Astrocyte (in vitro differentiated cells and primary cell): ENCODE data around the gene GREM1. TPM values are rescaled to one million over a fixed set of nuclear protein-coding genes. Genes with fewer than 3 reads are reported as not detected.

Source experiments
- DNase-seq: peaks from one replicate; pipeline ENCODE4 v3.0.0-alpha.2; 2010; ENCODE audit warnings: low read depth
- FAIRE-seq: peaks from 2 replicates; lab custom pipeline; 2011; peaks lifted over from hg19 to GRCh38; lab: Jason Lieb, UNC
- H2AFZ ChIP-seq: 2 replicates; pipeline ENCODE4 v1.6.0; 2012; ENCODE audit warnings: low read depth, low read length, inconsistent platforms
- H3K27ac ChIP-seq: 2 replicates; pipeline ENCODE4 v1.5.1; 2011; ENCODE audit warnings: low read depth, low read length, inconsistent platforms
- H3K27me3 ChIP-seq: 2 replicates; pipeline ENCODE4 v1.6.0; 2011; ENCODE audit warnings: low read length, inconsistent platforms; ENCODE audit not compliant: insufficient read depth
- H3K36me3 ChIP-seq: 2 replicates; pipeline ENCODE4 v1.5.1; 2011; ENCODE audit warnings: low read length, inconsistent platforms; ENCODE audit not compliant: insufficient read depth
- H3K4me1 ChIP-seq: 2 replicates; pipeline ENCODE4 v1.5.1; 2011; ENCODE audit warnings: low read length, inconsistent platforms; ENCODE audit not compliant: insufficient read depth
- H3K4me2 ChIP-seq: 2 replicates; pipeline ENCODE4 v1.6.0; 2012; ENCODE audit warnings: low read length, inconsistent platforms
- H3K4me3 ChIP-seq: 2 replicates; pipeline ENCODE4 v1.5.1; 2011; ENCODE audit warnings: low read depth, mild to moderate bottlenecking, low read length, inconsistent platforms; ENCODE audit not compliant: insufficient read depth
- H3K79me2 ChIP-seq: 2 replicates; pipeline ENCODE4 v1.6.0; 2012; ENCODE audit warnings: mild to moderate bottlenecking, low read length, inconsistent platforms; ENCODE audit not compliant: insufficient read depth
- H3K9ac ChIP-seq: 2 replicates; pipeline ENCODE4 v1.6.0; 2012; ENCODE audit warnings: mild to moderate bottlenecking, low read length, inconsistent platforms
- H3K9me3 ChIP-seq: 2 replicates; pipeline ENCODE4 v1.5.1; 2012; ENCODE audit warnings: low read depth, mild to moderate bottlenecking, low read length, inconsistent platforms; ENCODE audit not compliant: insufficient read depth
- H4K20me1 ChIP-seq: 2 replicates; pipeline ENCODE4 v1.6.0; 2012; ENCODE audit warnings: low read length, inconsistent platforms; ENCODE audit not compliant: insufficient read depth
- H3K27ac Mint-ChIP-seq: one replicate; pipeline ENCODE4 v1.8.0; 2021; ENCODE audit warnings: mild to moderate bottlenecking, mixed read lengths; ENCODE audit not compliant: unreplicated experiment
- H3K27me3 Mint-ChIP-seq: one replicate; pipeline ENCODE4 v1.8.0; 2021; ENCODE audit warnings: low read depth, mixed read lengths; ENCODE audit not compliant: unreplicated experiment
- H3K36me3 Mint-ChIP-seq: one replicate; pipeline ENCODE4 v1.8.0; 2021; ENCODE audit warnings: low read depth, mixed read lengths; ENCODE audit not compliant: unreplicated experiment
- H3K4me1 Mint-ChIP-seq: one replicate; pipeline ENCODE4 v1.8.0; 2021; ENCODE audit warnings: low read depth, mixed read lengths; ENCODE audit not compliant: unreplicated experiment
- H3K4me3 Mint-ChIP-seq: one replicate; pipeline ENCODE4 v1.8.0; 2021; ENCODE audit warnings: mild to moderate bottlenecking, moderate library complexity, mixed read lengths; ENCODE audit not compliant: unreplicated experiment
- H3K9me3 Mint-ChIP-seq: one replicate; pipeline ENCODE4 v1.8.0; 2021; ENCODE audit warnings: mild to moderate bottlenecking, mixed read lengths; ENCODE audit not compliant: unreplicated experiment
- EZH2 ChIP-seq: IDR thresholded peaks from 2 replicates; pipeline ENCODE4 v1.6.1; 2012; ENCODE audit warnings: mild to moderate bottlenecking, low read length, inconsistent platforms; ENCODE audit not compliant: insufficient read depth
- total RNA-seq: library from RNA; stranded (reverse); gene quantifications from 2 replicates; pipeline ENCODE4 v1.2.1, GENCODE V29; 2021
- TF ChIP-seq, protein P1 (sequence below): IDR thresholded peaks from 2 replicates; pipeline ENCODE4 v1.5.1; 2011; ENCODE audit warnings: low read depth, mild to moderate bottlenecking, inconsistent platforms, low read length, moderate library complexity; ENCODE audit not compliant: insufficient read depth

GREM1 gene
- total RNA-seq, 1 donor from 2014 or later = 112 TPM

DNA sequence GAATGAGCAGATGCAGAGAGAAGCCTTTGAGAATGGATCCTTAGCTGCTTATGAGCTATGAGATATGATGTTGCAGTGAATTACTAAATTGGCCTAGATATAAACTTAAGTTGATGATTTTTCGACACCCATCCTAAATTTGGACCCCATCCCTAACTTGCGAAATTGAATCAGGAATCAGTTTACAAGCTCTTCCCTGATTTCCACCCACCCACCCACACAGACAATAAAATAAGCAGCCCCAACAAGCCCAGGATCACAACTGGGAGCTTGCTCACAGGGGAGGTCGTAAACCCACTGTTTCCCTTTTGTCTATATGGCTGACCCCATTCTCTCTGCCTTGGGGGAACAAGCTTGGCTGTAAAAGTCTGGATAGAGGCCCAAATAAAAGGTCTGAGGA is 57.3 kb downstream of the GREM1 start:
- no peaks in the 10 kb centered on the region for H4K20me1 ChIP-seq
- no peak overlapping the region for H3K4me2 ChIP-seq
- peaks cover 3% of the 10 kb centered on the region for H3K9me3 ChIP-seq
- TF ChIP-seq EZH2 = no peak
- TF ChIP-seq, protein P1, sequence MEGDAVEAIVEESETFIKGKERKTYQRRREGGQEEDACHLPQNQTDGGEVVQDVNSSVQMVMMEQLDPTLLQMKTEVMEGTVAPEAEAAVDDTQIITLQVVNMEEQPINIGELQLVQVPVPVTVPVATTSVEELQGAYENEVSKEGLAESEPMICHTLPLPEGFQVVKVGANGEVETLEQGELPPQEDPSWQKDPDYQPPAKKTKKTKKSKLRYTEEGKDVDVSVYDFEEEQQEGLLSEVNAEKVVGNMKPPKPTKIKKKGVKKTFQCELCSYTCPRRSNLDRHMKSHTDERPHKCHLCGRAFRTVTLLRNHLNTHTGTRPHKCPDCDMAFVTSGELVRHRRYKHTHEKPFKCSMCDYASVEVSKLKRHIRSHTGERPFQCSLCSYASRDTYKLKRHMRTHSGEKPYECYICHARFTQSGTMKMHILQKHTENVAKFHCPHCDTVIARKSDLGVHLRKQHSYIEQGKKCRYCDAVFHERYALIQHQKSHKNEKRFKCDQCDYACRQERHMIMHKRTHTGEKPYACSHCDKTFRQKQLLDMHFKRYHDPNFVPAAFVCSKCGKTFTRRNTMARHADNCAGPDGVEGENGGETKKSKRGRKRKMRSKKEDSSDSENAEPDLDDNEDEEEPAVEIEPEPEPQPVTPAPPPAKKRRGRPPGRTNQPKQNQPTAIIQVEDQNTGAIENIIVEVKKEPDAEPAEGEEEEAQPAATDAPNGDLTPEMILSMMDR = no peak
- no peaks in the 10 kb centered on the region for H3K36me3 ChIP-seq
- no peak overlapping the region for H3K4me3 ChIP-seq
- peaks cover 3% of the 10 kb centered on the region for H3K9me3 Mint-ChIP-seq
- H3K4me1 ChIP-seq = peaks cover 18% of the 10 kb centered on the region
- no peaks in the 10 kb centered on the region for H3K27me3 ChIP-seq
- H3K9ac ChIP-seq = peak overlapping the region; percentile 74
- no peak overlapping the region for H2AFZ ChIP-seq
- peak overlapping the region; percentile 73 for H3K27ac Mint-ChIP-seq
- H3K4me3 Mint-ChIP-seq = no peak overlapping the region
- H3K36me3 Mint-ChIP-seq = peaks cover 12% of the 10 kb centered on the region
- H3K79me2 ChIP-seq = no peaks in the 10 kb centered on the region
- FAIRE-seq (no peak), DNase-seq (no peak)
- H3K27ac ChIP-seq = peak overlapping the region; percentile 91
- no peaks in the 10 kb centered on the region for H3K27me3 Mint-ChIP-seq
- H3K4me1 Mint-ChIP-seq = peaks cover 22% of the 10 kb centered on the region

DNA sequence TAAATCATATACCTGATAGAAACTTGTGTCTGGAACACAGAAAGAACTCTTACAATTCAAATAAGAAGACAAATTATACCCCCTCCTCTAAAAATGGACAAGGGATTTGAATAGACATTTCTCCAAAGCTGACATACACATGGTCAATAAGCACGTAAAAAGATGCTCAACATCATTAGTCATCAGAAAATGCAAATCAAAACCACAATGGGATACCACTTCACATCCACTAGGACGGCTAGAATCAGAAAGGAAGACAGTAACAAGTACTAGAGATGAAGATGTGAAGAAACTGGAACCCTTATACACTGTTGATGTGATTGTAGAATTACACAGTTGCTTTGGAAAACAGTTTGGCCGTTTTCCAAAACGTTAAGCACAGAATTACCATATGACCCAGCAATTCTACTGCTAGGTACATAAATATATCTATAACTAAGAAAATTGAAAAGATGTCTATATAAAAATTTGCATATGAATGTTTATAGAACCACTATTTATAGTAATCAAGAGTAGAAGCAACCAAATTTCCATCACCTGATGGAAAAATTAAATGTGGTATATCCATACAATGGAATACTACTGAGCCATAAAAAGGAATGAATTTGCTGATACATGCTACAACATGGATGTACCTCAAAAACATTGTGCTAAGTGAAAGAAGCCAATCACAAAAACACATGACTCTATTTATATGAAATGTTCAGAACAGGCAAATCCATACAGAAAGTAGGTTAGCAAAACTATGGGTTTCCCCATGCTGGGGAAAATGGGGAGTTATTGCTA is 60.8 kb downstream of the GREM1 start:
- no peak overlapping the region for H3K4me2 ChIP-seq
- no peak overlapping the region for H3K27ac ChIP-seq
- H3K4me1 ChIP-seq = peaks cover 16% of the 10 kb centered on the region
- H3K9me3 ChIP-seq = peaks cover 3% of the 10 kb centered on the region
- H3K9ac ChIP-seq = no peak overlapping the region
- DNase-seq (peak; percentile 46), FAIRE-seq (peak; percentile 43)
- H3K9me3 Mint-ChIP-seq = peaks cover 3% of the 10 kb centered on the region
- H4K20me1 ChIP-seq = no peaks in the 10 kb centered on the region
- H2AFZ ChIP-seq = no peak overlapping the region
- H3K27ac Mint-ChIP-seq = no peak overlapping the region
- peaks cover 9% of the 10 kb centered on the region for H3K36me3 Mint-ChIP-seq
- no peak overlapping the region for H3K4me3 Mint-ChIP-seq
- TF ChIP-seq, protein P1 = no peak
- TF ChIP-seq EZH2 = no peak
- no peaks in the 10 kb centered on the region for H3K27me3 ChIP-seq
- peaks cover 18% of the 10 kb centered on the region for H3K4me1 Mint-ChIP-seq
- H3K27me3 Mint-ChIP-seq = no peaks in the 10 kb centered on the region
- H3K4me3 ChIP-seq = no peak overlapping the region
- H3K36me3 ChIP-seq = no peaks in the 10 kb centered on the region
- H3K79me2 ChIP-seq = no peaks in the 10 kb centered on the region

DNA sequence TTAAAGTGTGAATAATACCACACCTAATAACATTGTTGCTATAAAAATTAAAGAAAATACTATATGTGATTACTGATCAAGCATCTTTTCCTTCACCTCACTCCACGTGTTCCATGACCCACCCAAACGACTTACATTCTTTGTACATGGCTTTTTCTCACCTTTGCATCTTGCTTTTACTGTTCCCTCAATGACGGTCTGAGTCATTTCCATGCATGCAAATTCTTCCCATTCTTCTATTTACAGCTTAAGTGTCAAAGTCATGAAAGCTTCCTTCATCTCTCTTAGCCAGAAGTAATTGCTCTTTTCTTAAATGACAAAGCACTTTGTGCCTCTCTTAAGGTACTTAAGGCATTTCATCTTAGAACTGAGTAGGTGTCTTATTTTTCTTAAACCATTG is 64.0 kb downstream of the GREM1 start:
- Mint-ChIP-seq H3K4me1 (peaks cover 14% of the 10 kb centered on the region), H3K27me3 (no peaks in the 10 kb centered on the region), H3K27ac (no peak overlapping the region), H3K9me3 (no peaks in the 10 kb centered on the region), H3K4me3 (no peak overlapping the region), H3K36me3 (no peaks in the 10 kb centered on the region)
- no peak for TF ChIP-seq EZH2
- TF ChIP-seq, protein P1 = no peak
- Histone ChIP-seq H3K4me2 (no peak overlapping the region), H3K9me3 (peaks cover 3% of the 10 kb centered on the region), H3K4me1 (peaks cover 5% of the 10 kb centered on the region), H3K9ac (no peak overlapping the region), H3K27me3 (no peaks in the 10 kb centered on the region), H3K4me3 (no peak overlapping the region), H2AFZ (no peak overlapping the region), H3K79me2 (no peaks in the 10 kb centered on the region), H3K36me3 (no peaks in the 10 kb centered on the region), H3K27ac (no peak overlapping the region), H4K20me1 (no peaks in the 10 kb centered on the region)
- peak; percentile 48 for DNase-seq
- peak; percentile 47 for FAIRE-seq
